ENCODE data around the gene MIR17HG.
A peak's percentile ranks its signal among the peaks of the same experiment; 100 is the strongest.

MIR17HG gene

DNA sequence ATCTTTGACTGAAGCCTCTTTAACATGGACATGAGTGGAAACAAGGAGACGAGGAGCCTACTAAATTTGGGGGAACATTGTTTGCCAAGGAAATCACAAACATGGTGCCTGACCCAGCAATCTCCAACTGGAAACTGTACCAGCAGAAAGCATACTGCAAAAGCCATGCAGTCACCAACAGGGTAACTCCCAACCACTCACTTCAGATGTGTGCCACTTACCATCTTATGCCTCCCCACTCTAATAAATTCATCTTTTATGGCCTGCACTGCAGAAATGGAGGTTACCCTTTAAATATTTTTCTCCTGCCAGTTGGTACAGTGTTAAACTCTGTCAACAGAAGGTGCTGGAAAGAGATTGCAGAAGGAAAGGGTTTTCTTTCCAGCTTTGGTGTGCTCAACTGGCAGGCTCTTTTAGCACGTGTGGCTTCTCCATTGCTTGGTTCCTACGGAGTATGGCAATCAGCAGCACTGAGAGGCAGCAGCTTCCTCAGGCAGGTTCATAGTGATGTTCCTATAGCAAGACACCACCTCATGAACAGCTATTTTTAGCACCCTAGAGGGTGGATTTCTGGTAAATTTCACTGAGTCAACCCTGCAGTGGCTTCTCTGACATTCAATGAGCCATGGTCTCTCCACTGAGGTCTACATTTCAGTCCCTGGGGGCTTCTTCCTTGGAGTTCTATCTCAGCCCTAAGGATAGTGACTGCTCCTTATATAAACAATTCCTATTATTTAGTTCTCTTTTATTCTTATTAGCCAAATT is 21.4 kb downstream of the MIR17HG start:
- no peak for DNase-seq (ENCODE audit: low read depth)

DNA sequence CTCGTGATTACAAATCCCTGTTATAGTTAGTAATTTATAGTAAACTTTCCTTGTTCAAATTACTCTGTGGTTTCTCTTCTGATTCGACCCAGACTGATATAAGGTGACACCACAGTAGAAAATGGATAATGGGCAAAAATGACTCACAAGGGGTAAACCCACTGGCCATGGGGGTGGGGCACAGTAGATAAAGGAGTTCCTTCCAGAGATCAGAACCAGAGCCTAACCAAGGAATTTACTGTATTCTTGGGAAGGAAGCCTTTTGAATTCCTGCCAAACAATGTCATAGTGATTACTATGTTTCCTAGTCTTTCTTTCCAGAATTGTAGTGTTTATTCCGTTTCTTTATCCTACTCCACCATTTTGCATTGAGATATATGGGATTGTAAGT is 21.9 kb downstream of the MIR17HG start:
- DNase-seq (ENCODE audit: low read depth), result peak; percentile 14

DNA sequence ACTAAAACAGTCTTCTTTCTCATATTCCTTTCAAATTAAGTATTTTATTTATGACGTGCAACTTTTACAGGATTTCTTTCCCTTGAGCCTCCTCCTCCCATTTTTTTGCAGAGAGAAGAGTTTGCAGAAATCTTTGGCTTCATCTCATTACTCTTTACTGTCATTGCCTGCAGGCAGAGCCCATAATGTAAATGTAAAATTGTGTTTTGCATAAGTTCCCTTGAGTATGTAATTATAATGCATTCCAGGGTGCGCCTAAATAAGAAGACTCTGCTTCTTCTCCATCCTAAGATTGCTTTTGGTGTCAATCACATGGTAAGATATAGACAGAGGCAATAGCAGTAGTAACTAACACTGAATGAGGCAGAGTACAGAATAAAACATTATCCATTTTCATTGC is 23.0 kb downstream of the MIR17HG start:
- DNase-seq (ENCODE audit: low read depth), result no peak

- DNase-seq (ENCODE audit: low read depth), result no peak
Measured at GRCh38 chr13:91372911-91373310, 25.4 kb downstream of the MIR17HG start.

GRCh38 chr13:91375116-91375729 is 27.7 kb downstream of the MIR17HG start:
- no peak for DNase-seq (ENCODE audit: low read depth)

- no peak for DNase-seq (ENCODE audit: low read depth)
Measured at GRCh38 chr13:91381371-91381770, 33.9 kb downstream of the MIR17HG start.

DNA sequence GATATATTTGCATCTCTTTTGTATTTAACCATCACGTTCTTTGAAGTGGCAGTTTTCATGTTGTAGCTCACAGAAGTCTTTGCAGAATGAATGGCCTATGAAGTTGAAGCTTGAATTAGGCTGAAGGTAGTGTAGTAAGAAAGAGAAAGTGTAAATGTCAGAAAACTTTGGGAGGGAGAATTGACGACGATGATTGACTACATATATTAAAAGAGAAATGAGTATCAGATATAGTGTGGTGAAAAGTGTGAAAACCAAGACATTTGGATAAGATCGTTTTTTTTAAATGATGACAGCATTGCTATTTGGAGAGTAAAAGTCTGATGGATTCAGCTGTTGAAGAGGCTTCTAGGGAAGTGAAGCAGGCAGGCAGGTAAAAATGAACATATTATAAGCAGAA is 36.3 kb downstream of the MIR17HG start:
- no peak for DNase-seq (ENCODE audit: low read depth)

DNA sequence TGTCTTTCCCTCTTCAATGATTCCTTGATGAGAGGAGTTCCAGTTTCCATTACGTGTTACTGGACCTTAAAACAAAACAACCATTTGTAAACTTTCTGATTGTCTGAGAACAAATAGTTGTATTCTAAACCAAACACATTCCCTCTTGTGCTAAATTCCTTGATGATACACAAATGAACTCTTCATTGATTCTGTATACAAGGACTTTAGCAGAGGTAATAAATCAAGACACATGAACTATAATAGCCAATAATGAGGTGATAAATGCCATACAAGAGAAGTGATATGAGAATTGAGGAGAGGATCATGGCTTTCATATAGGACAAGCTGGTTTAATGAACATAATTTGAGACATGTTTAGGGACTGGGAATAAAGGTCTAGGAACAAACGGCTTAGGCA is 37.4 kb downstream of the MIR17HG start:
- DNase-seq (ENCODE audit: low read depth), result no peak

- no peak for DNase-seq (ENCODE audit: low read depth)
Measured at GRCh38 chr13:91389186-91389585, 41.7 kb downstream of the MIR17HG start.

- no peak for DNase-seq (ENCODE audit: low read depth)
Measured at GRCh38 chr13:91397595-91397994, 50.1 kb downstream of the MIR17HG start.

- DNase-seq (ENCODE audit: low read depth), result peak; percentile 9
Measured at GRCh38 chr13:91398413-91399188, 51.1 kb downstream of the MIR17HG start, which contains the start of gene GPC5. Gene GPC5 (plus strand): TSS chr13:91398621.

- no peak for DNase-seq (ENCODE audit: low read depth)
Measured at GRCh38 chr13:91399189-91400062, 51.9 kb downstream of the MIR17HG start.

GRCh38 chr13:91400063-91400399 is 52.5 kb downstream of the MIR17HG start:
- no peak for DNase-seq (ENCODE audit: low read depth)

DNA sequence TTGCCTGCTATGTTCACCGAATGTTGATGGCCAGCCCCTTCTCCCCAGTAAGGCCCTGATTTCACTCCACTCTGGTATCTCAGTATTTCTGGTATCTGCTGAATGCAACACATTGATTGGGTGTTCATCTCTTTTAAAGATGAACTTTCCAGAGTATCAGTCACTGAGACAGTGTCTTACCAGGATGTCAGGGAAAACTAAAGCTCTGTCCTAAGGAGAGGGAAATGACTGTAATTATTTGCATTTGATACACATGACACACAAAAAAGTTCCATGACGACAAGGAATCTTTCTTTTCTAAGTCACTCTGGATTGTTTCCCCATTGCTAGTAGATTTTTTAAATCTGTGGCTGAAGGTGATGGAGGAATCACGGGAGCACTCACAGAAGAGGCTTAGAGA is 53.2 kb downstream of the MIR17HG start:
- DNase-seq (ENCODE audit: low read depth), result no peak

- DNase-seq (ENCODE audit: low read depth), result no peak
Measured at GRCh38 chr13:91401920-91402319, 54.4 kb downstream of the MIR17HG start.

Measured in HS-5 (cell line).